ENCODE results near the gene RNF150. TPM values are rescaled to one million over a fixed set of nuclear protein-coding genes. Genes with fewer than 3 reads are reported as not detected.

The RNF150 gene
- total RNA-seq, 1 experiment from 2014 or later, result 4.4 TPM

GRCh38 chr4:140996766-140997165, 136.5 kb downstream of the RNF150 start:
- Histone ChIP-seq H3T11ph (ENCODE audit: low read length) (no peak overlapping the region), H3K9me3 (ENCODE audit: control insufficient read depth, low read depth, low read length) (no peaks in the 10 kb centered on the region), H4K5ac (ENCODE audit: insufficient read length, low read depth, low read length) (no peak overlapping the region), H3K56ac (ENCODE audit: insufficient read length, low read depth, low read length) (no peak overlapping the region), H3K79me2 (ENCODE audit: insufficient read depth, low read length) (no peaks in the 10 kb centered on the region; the same call in 1 of the 2 replicates), H4K91ac (ENCODE audit: insufficient read length, low read depth, low read length) (no peak overlapping the region), H2BK12ac (ENCODE audit: insufficient read length, low read depth, low read length) (no peak overlapping the region), H3K9ac (ENCODE audit: extremely low read depth, insufficient read length, low read length) (no peak overlapping the region), H4K8ac (replicated peaks; ENCODE audit: insufficient read length, low read depth, low read length) (no peak overlapping the region), H3K27me3 (ENCODE audit: insufficient read depth, low read length) (no peaks in the 10 kb centered on the region), H2AFZ (ENCODE audit: low read length) (no peak overlapping the region), H2AK5ac (ENCODE audit: insufficient read length, low read length) (no peak overlapping the region), H3K23ac (ENCODE audit: insufficient read length, low read depth, low read length) (no peak overlapping the region), H2BK5ac (ENCODE audit: insufficient read length, low read length) (no peak overlapping the region), H3K4me2 (ENCODE audit: insufficient read depth, insufficient read length, low read length) (no peak overlapping the region), H3K27ac (ENCODE audit: insufficient read length, low read depth, low read length) (no peak overlapping the region), H2BK20ac (ENCODE audit: low read depth, low read length, poor library complexity, severe bottlenecking) (no peak overlapping the region), H2BK15ac (ENCODE audit: low read depth, low read length) (no peak overlapping the region), H3K14ac (ENCODE audit: insufficient read depth, low read length) (no peak overlapping the region), H4K20me1 (ENCODE audit: control insufficient read depth, insufficient read depth, insufficient read length) (no peaks in the 10 kb centered on the region), H3K4me1 (ENCODE audit: insufficient read depth, low read length) (no peaks in the 10 kb centered on the region), H2BK120ac (ENCODE audit: low read depth, low read length, poor library complexity, severe bottlenecking) (no peak overlapping the region), H3K23me2 (ENCODE audit: insufficient read length, low read depth, low read length, poor library complexity, severe bottlenecking) (no peaks in the 10 kb centered on the region), H3K4ac (ENCODE audit: low read depth, low read length) (no peak overlapping the region), H3K79me1 (ENCODE audit: insufficient read depth, low read depth, low read length, poor library complexity, severe bottlenecking) (no peaks in the 10 kb centered on the region), H3K18ac (ENCODE audit: insufficient read length, low read depth, low read length) (no peak overlapping the region)
- Mint-ChIP-seq H3K27ac (no peak overlapping the region), H3K4me3 (no peak overlapping the region), H3K4me1 (no peaks in the 10 kb centered on the region), H3K9me3 (no peaks in the 10 kb centered on the region), H3K36me3 (ENCODE audit: insufficient read depth in 1 of 3, low read depth in 3 of 3) (no peaks in the 10 kb centered on the region; a peak in 1 of 7 replicates), H3K27me3 (ENCODE audit: low read depth) (no peaks in the 10 kb centered on the region)
- no peak for TF ChIP-seq CTCF (conservative IDR thresholded peaks at IDR 0.05)
- DNase-seq, result no peak
